Smooth muscle cell (in vitro differentiated cells): ENCODE results near the gene C5orf34. TPM values are rescaled to one million over a fixed set of nuclear protein-coding genes. Genes with fewer than 3 reads are reported as not detected.

ENCODE experiments used
- DNase-seq: peaks from one replicate; lab custom pipeline; 2025; ENCODE audit not compliant: unreplicated experiment; lab: John Stamatoyannopoulos, UW
- H2AFZ ChIP-seq: fragments of 200-600 bp; sonication (generic); 2 replicates; pipeline ENCODE4 v1.6.0; 2016; ENCODE audit warnings: antibody characterized with exemption, low read depth, mild to moderate bottlenecking
- H3F3A ChIP-seq: fragments of 200-600 bp; sonication (generic); 2 replicates; pipeline ENCODE4 v1.6.0; 2017; ENCODE audit warnings: antibody characterized with exemption, low read depth
- H3K27ac ChIP-seq: fragments of 200-600 bp; sonication (generic); 2 replicates; pipeline ENCODE4 v1.5.1; 2016; ENCODE audit warnings: low read depth, mild to moderate bottlenecking
- H3K27me3 ChIP-seq: fragments of 200-600 bp; sonication (generic); 2 replicates; pipeline ENCODE4 v1.6.1; 2016; ENCODE audit warnings: low read depth, mild to moderate bottlenecking
- H3K36me3 ChIP-seq: fragments of 200-600 bp; sonication (generic); 2 replicates; pipeline ENCODE4 v1.5.1; 2016; ENCODE audit warnings: low read depth
- H3K4me1 ChIP-seq: fragments of 200-600 bp; sonication (generic); 2 replicates; pipeline ENCODE4 v1.5.1; 2016; ENCODE audit warnings: low read depth
- H3K4me2 ChIP-seq: fragments of 200-600 bp; sonication (generic); 2 replicates; pipeline ENCODE4 v1.6.0; 2016; ENCODE audit warnings: mild to moderate bottlenecking
- H3K4me3 ChIP-seq: fragments of 200-600 bp; sonication (generic); 2 replicates; pipeline ENCODE4 v1.5.1; 2016; ENCODE audit warnings: mild to moderate bottlenecking
- H3K79me2 ChIP-seq: fragments of 200-600 bp; sonication (generic); 2 replicates; pipeline ENCODE4 v1.6.0; 2016; ENCODE audit warnings: low read depth, mild to moderate bottlenecking
- H3K9ac ChIP-seq: fragments of 200-600 bp; sonication (generic); 2 replicates; pipeline ENCODE4 v1.6.0; 2016; ENCODE audit warnings: low read depth
- H3K9me3 ChIP-seq: fragments of 200-600 bp; sonication (generic); replicated peaks from 2 replicates; pipeline ENCODE4 v1.5.1; 2016; ENCODE audit warnings: low read depth
- H4K20me1 ChIP-seq: fragments of 200-600 bp; sonication (generic); 2 replicates; pipeline ENCODE4 v1.6.0; 2016; ENCODE audit warnings: low read depth
- CTCF ChIP-seq: fragments of 200-600 bp; sonication (generic); IDR thresholded peaks from 2 replicates; pipeline ENCODE4 v1.5.1; 2017; ENCODE audit warnings: borderline replicate concordance, mild to moderate bottlenecking, antibody characterized with exemption; ENCODE audit not compliant: insufficient read depth, poor library complexity, severe bottlenecking
- WGBS: methylation state at CpG from one replicate; pipeline ENCODE4 v1.1.7; 2016; ENCODE audit warnings: low lambda C conversion rate; 5-methylcytosine and 5-hydroxymethylcytosine counted together
- polyA plus RNA-seq: library from polyadenylated mRNA; unstranded; fragments of >200 nt; fragmentation: Nextera tagmentation; extraction: Ambion mirVana; gene quantifications from 2 replicates; pipeline ENCODE4 v1.2.1, GENCODE V29; 2016
- total RNA-seq: library from RNA; depleted of rRNA; stranded (reverse); fragments of >200 nt; gene quantifications from 2 replicates; pipeline ENCODE4 v1.2.3, GENCODE V29; 2014

C5orf34 gene
- total and polyA plus RNA-seq, 2 experiments from 2014 or later: 2.6 to 7.5 TPM

- Histone ChIP-seq H2AFZ (no peak overlapping the region), H3K9ac (no peak overlapping the region), H3K4me1 (peaks cover 15% of the 10 kb centered on the region), H4K20me1 (no peaks in the 10 kb centered on the region), H3K27ac (peak overlapping the region; percentile 94), H3K4me3 (no peak overlapping the region), H3K27me3 (no peaks in the 10 kb centered on the region), H3F3A (peaks cover 11% of the 10 kb centered on the region), H3K4me2 (no peak overlapping the region), H3K36me3 (no peaks in the 10 kb centered on the region), H3K79me2 (peaks cover 19% of the 10 kb centered on the region), H3K9me3 (no peaks in the 10 kb centered on the region)
- TF ChIP-seq CTCF: no peak
- WGBS: 93% methylated on average over 2 of the region's 2 CpGs
- DNase-seq: no peak
These were observed 29.5 kb downstream of the C5orf34 start for GRCh38 chr5:43485406-43485805.

- Histone ChIP-seq H3K9me3 (no peaks in the 10 kb centered on the region), H3K9ac (peak overlapping the region; percentile 95), H3K4me1 (peaks cover 15% of the 10 kb centered on the region), H3K79me2 (peaks cover 30% of the 10 kb centered on the region), H3K4me2 (peak overlapping the region; percentile 93), H3F3A (peaks cover 11% of the 10 kb centered on the region), H4K20me1 (no peaks in the 10 kb centered on the region), H2AFZ (peak overlapping the region; percentile 85), H3K27me3 (no peaks in the 10 kb centered on the region), H3K36me3 (no peaks in the 10 kb centered on the region), H3K4me3 (peak overlapping the region; percentile 74), H3K27ac (peak overlapping the region; percentile 94)
- 4% methylated on average over 32 of the region's 32 CpGs for WGBS
- peak; percentile 80 for DNase-seq
- peak; percentile 49 for TF ChIP-seq CTCF
These were observed 30.7 kb downstream of the C5orf34 start for GRCh38 chr5:43484106-43484849.

GRCh38 chr5:43483298-43484105 lies 31.4 kb downstream of the C5orf34 start, which contains the start of gene TMEM267:
TSS of gene TMEM267 (minus strand) at chr5:43483865. CDS start at chr5:43453969, 29,896 bp downstream.
- peaks cover 37% of the 10 kb centered on the region for H3K79me2 ChIP-seq
- DNase-seq: peak; percentile 80
- H3K4me3 ChIP-seq: peak within 1 kb of the TSS; percentile 74
- H3K27me3 ChIP-seq: no peaks in the 10 kb centered on the region
- peak within 1 kb of the TSS; percentile 95 for H3K9ac ChIP-seq
- H3K9me3 ChIP-seq: no peaks in the 10 kb centered on the region
- peak within 1 kb of the TSS; percentile 94 for H3K27ac ChIP-seq
- peak within 1 kb of the TSS; percentile 85 for H2AFZ ChIP-seq
- no peaks in the 10 kb centered on the region for H3K36me3 ChIP-seq
- H3K4me1 ChIP-seq: peaks cover 15% of the 10 kb centered on the region
- no peak for TF ChIP-seq CTCF
- H3F3A ChIP-seq: peaks cover 11% of the 10 kb centered on the region
- under 1% methylated on average over 52 of the region's 62 CpGs for WGBS
- peak within 1 kb of the TSS; percentile 93 for H3K4me2 ChIP-seq
- H4K20me1 ChIP-seq: no peaks in the 10 kb centered on the region
